ENCODE measurements around the gene TTC39A.

The TTC39A gene

GRCh38 chr1:51323778-51324177 lies 6.6 kb downstream of the TTC39A start:
- no peak for TF ChIP-seq CTCF (IDR thresholded peaks at IDR 0.05; ENCODE audit: unreplicated experiment in 3 of 3)
- Mint-ChIP-seq H3K4me3 (no peak overlapping the region), H3K4me1 (peaks cover 9% of the 10 kb centered on the region), H3K36me3 (ENCODE audit: low read depth) (no peaks in the 10 kb centered on the region), H3K27ac (peak overlapping the region in 2 of 3 experiments; percentile 76 to 80), H3K27me3 (ENCODE audit: low read depth) (peaks cover 13% of the 10 kb centered on the region), H3K9me3 (no peaks in the 10 kb centered on the region)

GRCh38 chr1:51322417-51323101 lies 7.8 kb downstream of the TTC39A start:
- Mint-ChIP-seq H3K27me3 (ENCODE audit: low read depth) (peaks cover 12% of the 10 kb centered on the region), H3K4me3 (no peak overlapping the region), H3K4me1 (peaks cover 5% of the 10 kb centered on the region), H3K27ac (no peak overlapping the region), H3K9me3 (no peaks in the 10 kb centered on the region), H3K36me3 (ENCODE audit: low read depth) (no peaks in the 10 kb centered on the region)
- TF ChIP-seq CTCF (IDR thresholded peaks at IDR 0.05; ENCODE audit: unreplicated experiment in 3 of 3): no peak

- Mint-ChIP-seq H3K9me3 (no peaks in the 10 kb centered on the region), H3K36me3 (ENCODE audit: low read depth) (no peaks in the 10 kb centered on the region), H3K27ac (no peak overlapping the region), H3K4me1 (peaks cover 7% of the 10 kb centered on the region), H3K27me3 (ENCODE audit: low read depth) (peaks cover 12% of the 10 kb centered on the region), H3K4me3 (no peak overlapping the region)
- no peak for TF ChIP-seq CTCF (IDR thresholded peaks at IDR 0.05; ENCODE audit: unreplicated experiment in 3 of 3)
Measured at GRCh38 chr1:51321924-51322280, 8.5 kb downstream of the TTC39A start.

- Mint-ChIP-seq H3K27ac (no peak overlapping the region), H3K4me1 (peaks cover 13% of the 10 kb centered on the region), H3K27me3 (ENCODE audit: low read depth) (peaks cover 10% of the 10 kb centered on the region), H3K36me3 (ENCODE audit: low read depth) (no peaks in the 10 kb centered on the region), H3K9me3 (no peaks in the 10 kb centered on the region), H3K4me3 (no peak overlapping the region)
- TF ChIP-seq CTCF (IDR thresholded peaks at IDR 0.05; ENCODE audit: unreplicated experiment in 3 of 3): no peak
Measured at GRCh38 chr1:51320967-51321923, 9.1 kb downstream of the TTC39A start.

- no peak overlapping the region for H3K4me3 Mint-ChIP-seq
- no peak for TF ChIP-seq CTCF (IDR thresholded peaks at IDR 0.05; ENCODE audit: unreplicated experiment in 3 of 3)
- peaks cover 27% of the 10 kb centered on the region for H3K4me1 Mint-ChIP-seq
- no peaks in the 10 kb centered on the region for H3K9me3 Mint-ChIP-seq
- no peaks in the 10 kb centered on the region for H3K36me3 Mint-ChIP-seq (ENCODE audit: low read depth)
- H3K27me3 Mint-ChIP-seq (ENCODE audit: low read depth): peaks cover 14% of the 10 kb centered on the region
- H3K27ac Mint-ChIP-seq: peak overlapping the region in 2 of 3 experiments; percentile 60 to 76
Measured at GRCh38 chr1:51317798-51318197, 12.6 kb downstream of the TTC39A start.
